Activated naive CD8-positive, alpha-beta T cell (primary cell): ENCODE results near the gene LDLRAD3.

ENCODE experiments used
- H3K27ac Mint-ChIP-seq: one replicate; pipeline ENCODE4 v1.8.0; 2021; ENCODE audit warnings: mixed read lengths
- H3K27me3 Mint-ChIP-seq: one replicate; pipeline ENCODE4 v1.8.0; 2021; ENCODE audit warnings: mixed read lengths
- H3K36me3 Mint-ChIP-seq: one replicate; pipeline ENCODE4 v1.8.0; 2021; ENCODE audit warnings: mixed read lengths
- H3K4me1 Mint-ChIP-seq: one replicate; pipeline ENCODE4 v1.8.0; 2021; ENCODE audit warnings: low read depth, mixed read lengths
- H3K4me3 Mint-ChIP-seq: one replicate; pipeline ENCODE4 v1.8.0; 2021; ENCODE audit warnings: mild to moderate bottlenecking, mixed read lengths
- H3K9me3 Mint-ChIP-seq: one replicate; pipeline ENCODE4 v1.8.0; 2021; ENCODE audit warnings: low read depth, mixed read lengths

Gene LDLRAD3

DNA sequence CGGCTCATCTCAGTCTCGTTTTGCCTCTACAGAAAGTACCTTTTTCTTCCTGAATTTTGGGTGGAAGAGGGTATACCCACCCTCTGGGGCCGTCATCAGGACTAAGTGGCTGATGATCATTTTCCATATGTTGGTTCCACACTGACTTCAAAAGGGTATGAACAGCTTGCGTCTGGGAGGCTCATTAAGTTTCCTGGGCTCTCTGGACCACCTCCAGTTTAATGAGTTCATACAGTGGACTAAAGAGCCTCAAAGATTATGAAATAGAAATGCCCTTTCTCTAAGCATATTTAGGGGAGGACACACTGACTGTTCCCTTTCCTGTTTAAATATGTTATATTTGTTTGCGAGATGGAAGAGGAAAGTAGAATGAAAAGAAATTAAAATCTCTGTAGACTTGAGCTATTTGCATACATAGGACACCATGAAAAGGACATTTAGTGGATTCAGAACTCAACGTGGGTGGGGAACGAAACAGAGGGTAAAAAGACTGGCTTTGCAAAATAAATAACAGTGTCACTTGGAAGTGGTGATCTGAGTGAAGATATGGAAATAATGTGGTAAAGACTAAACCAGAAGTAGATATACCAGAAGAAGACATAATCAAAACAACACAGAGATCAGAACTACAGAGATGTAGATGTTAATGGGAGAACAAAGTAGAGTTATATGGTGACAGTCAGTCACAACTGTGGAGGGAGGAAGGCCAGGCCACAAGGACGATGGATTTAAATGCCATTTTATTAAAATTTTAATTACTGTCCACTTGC, 18.7 kb downstream of the LDLRAD3 start:
- Mint-ChIP-seq H3K27ac (no peak overlapping the region), H3K27me3 (peaks cover 2% of the 10 kb centered on the region), H3K4me3 (no peak overlapping the region), H3K9me3 (no peaks in the 10 kb centered on the region), H3K4me1 (no peaks in the 10 kb centered on the region), H3K36me3 (no peaks in the 10 kb centered on the region)

DNA sequence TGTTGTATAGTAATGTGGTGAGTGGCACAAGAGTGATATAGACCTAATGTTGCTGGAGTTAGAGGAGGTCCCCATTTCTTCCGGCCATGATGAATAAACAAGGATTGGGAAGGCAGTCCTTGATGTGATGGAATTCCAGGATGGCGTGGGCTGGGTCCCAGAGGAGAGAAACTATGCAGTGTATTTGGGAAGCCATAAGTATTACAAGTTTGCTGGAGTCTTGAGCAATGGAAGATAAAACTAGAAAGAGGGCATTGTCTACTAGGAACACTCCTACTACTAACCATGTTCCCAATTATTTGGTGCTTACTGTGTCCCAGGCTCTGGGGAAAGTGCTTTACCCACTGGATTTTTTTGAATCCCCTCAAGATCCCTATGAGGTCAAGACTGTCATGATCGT, 20.0 kb downstream of the LDLRAD3 start:
- no peaks in the 10 kb centered on the region for H3K9me3 Mint-ChIP-seq
- H3K27me3 Mint-ChIP-seq = peaks cover 2% of the 10 kb centered on the region
- no peaks in the 10 kb centered on the region for H3K4me1 Mint-ChIP-seq
- H3K36me3 Mint-ChIP-seq = no peaks in the 10 kb centered on the region
- no peak overlapping the region for H3K27ac Mint-ChIP-seq
- H3K4me3 Mint-ChIP-seq = no peak overlapping the region

DNA sequence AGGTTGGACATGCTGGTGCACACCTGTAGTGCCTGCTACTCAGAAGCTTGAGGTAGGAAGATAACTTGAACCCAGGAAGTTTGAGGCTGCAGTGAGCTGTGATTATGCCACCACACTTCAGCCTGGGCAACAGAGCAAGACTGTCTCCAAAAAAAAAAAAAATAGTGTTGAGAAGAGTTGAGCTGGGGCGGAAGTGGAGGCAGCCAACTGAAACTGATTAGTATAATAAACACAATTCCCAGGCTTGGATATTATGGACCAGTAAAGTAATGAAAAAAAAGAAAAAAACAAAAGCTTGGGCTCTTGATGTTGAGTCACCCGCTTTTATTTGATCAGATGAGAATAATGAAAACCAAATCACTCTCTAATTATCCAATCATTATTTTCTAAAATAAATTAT, 21.0 kb downstream of the LDLRAD3 start:
- no peaks in the 10 kb centered on the region for H3K36me3 Mint-ChIP-seq
- H3K9me3 Mint-ChIP-seq = no peaks in the 10 kb centered on the region
- no peak overlapping the region for H3K27ac Mint-ChIP-seq
- no peaks in the 10 kb centered on the region for H3K4me1 Mint-ChIP-seq
- peaks cover 2% of the 10 kb centered on the region for H3K27me3 Mint-ChIP-seq
- H3K4me3 Mint-ChIP-seq = no peak overlapping the region

DNA sequence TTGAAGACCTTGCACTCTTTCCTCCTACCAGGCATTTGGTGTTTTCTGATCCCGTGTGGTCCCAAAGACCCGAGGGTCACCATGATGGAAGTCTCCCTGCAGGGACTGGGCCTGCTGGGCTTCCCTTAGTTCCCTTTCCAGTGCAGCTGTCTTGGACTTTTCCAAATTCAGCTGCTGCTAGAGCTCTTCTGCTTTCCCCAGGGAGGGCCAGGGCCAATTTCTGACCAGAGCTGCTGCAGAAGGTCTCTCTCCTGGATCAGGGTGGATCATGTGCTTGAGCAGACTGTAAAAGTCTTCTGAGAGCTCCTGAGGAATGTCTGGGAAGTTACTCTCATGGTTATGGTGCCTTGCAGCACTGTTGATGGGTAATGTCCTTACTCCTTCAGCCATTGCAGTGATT, 23.2 kb downstream of the LDLRAD3 start:
- Mint-ChIP-seq H3K4me3 (no peak overlapping the region), H3K27me3 (peaks cover 2% of the 10 kb centered on the region), H3K27ac (no peak overlapping the region), H3K4me1 (no peaks in the 10 kb centered on the region), H3K36me3 (no peaks in the 10 kb centered on the region), H3K9me3 (no peaks in the 10 kb centered on the region)

DNA sequence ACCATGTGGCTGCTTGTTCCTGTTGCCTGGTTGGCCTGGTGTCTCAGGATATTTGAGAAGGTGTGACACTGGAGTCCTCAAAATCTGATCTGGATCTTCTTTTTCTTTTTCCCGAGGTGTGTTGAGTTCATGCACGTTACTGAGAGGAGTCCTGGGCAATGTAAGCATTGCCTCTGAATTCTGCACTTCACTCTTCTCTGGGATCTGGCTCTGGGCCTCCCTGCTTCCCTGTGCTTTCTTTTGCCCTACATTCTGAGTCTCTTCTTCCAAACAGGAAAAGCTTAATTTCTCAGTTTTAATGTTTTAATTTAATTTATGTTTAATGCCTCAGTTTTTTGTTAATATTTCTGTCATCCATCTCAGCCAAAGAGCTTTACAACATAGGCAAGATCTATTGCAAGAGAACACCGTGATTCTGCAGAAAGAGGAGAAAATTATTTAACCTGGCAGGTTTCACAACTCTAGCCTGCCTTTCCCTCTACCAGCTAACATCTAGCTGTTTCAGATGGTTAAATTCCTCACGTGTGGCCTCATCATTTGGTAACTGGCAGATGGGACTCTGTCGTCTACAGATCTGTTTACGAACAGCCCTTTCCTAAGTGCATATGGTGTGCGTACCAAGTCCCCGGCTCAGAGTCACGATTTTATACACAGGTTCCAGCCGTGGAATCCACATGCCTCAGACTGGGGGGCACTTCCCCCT, 24.7 kb downstream of the LDLRAD3 start:
- no peaks in the 10 kb centered on the region for H3K27me3 Mint-ChIP-seq
- H3K4me3 Mint-ChIP-seq = no peak overlapping the region
- H3K9me3 Mint-ChIP-seq = no peaks in the 10 kb centered on the region
- no peaks in the 10 kb centered on the region for H3K4me1 Mint-ChIP-seq
- no peak overlapping the region for H3K27ac Mint-ChIP-seq
- H3K36me3 Mint-ChIP-seq = no peaks in the 10 kb centered on the region

DNA sequence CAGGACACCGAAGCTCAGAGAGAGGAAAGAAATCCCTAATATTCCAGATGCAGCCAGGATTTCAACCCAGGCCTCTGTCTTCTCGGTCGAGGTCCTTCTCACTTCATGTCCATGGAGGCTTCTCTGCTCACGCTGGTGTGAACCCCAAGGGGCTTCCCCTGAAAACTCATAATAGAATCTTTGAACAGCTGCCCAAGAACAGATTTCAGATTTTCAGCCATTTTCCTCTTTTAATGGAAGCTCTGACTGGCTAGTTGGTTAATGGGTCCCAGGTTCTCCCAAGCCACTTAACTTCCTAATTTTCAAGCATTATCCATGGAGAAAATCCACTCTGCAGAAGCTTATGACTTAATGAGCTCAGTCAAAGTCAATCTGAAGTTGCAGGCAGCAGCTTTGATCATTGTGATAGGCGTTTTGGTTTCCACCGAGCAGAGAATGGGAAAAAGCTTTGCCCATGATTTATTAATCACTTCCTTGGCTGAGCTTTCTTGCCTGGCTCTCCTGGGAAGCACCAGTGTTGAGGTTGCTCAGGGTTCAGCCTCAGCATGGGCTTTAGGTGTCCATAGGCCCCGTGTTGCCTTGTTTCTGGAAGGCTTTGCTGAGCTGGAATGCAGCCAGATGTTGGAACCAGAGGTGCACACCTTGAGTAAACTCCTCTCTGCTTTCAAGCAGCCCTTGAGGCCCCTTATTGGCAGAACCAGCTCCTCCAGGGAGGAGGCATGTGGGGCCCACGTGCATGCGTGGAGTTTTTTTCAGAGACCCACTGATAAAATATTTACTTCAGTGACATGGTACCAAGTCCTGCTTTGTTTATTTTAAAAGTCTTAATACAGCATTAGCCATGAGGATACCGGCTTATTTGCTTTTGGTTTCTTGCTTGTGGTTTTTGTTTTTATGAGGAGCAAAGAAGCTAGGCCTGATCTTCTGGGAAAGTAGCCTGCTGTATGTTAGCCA, 25.5 kb downstream of the LDLRAD3 start:
- Mint-ChIP-seq H3K9me3 (no peaks in the 10 kb centered on the region), H3K4me1 (no peaks in the 10 kb centered on the region), H3K36me3 (no peaks in the 10 kb centered on the region), H3K27me3 (no peaks in the 10 kb centered on the region), H3K4me3 (no peak overlapping the region), H3K27ac (no peak overlapping the region)

DNA sequence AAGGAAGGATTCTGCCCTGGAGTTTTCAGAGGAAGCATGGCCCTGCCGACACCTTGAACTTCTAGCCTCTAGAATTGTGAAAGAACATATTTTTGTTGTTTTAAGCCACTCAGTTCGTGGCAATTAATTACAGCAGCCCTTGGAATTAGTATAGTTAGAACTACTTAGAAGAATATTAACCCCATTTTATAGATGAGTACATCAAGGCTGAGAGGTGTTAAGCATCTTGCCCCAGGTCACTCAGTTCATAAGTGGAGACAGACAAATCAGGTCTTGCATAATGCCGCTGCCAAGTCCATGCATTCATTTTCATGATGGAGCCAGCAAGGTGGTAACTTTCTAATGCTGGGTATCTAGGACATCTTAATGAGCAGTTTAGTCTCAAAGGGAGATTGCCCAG, 26.6 kb downstream of the LDLRAD3 start:
- Mint-ChIP-seq H3K27ac (no peak overlapping the region), H3K9me3 (no peaks in the 10 kb centered on the region), H3K4me1 (no peaks in the 10 kb centered on the region), H3K36me3 (no peaks in the 10 kb centered on the region), H3K4me3 (no peak overlapping the region), H3K27me3 (no peaks in the 10 kb centered on the region)

DNA sequence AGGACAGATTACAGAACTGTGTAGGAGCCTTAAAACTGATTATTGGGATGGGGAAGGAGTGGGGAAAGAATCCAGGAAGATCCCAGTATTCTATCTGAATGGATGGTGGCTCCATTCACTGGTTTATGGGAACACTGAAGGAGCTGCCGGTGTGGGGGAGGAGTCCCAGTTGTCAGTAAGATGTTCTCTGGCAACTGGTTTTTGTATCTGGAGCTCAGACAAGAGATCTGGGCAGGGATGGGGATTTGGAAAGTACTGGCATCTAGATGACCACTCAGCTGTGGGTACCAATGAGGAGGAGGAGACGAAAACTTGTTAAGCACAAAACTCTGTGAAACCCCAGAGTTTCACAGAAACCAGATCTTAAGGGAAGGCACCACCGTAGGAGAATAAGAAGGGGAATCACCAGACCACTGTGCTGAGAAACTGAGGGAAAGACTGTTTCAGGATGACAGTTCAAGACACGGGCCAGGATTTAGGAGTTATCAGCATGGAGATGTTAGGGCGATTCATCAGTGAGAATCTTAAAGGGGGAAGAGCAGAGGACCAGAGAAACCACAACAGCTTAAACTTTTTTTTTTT, 28.1 kb downstream of the LDLRAD3 start:
- H3K36me3 Mint-ChIP-seq = no peaks in the 10 kb centered on the region
- H3K4me3 Mint-ChIP-seq = no peak overlapping the region
- no peaks in the 10 kb centered on the region for H3K27me3 Mint-ChIP-seq
- no peak overlapping the region for H3K27ac Mint-ChIP-seq
- H3K4me1 Mint-ChIP-seq = no peaks in the 10 kb centered on the region
- H3K9me3 Mint-ChIP-seq = no peaks in the 10 kb centered on the region

DNA sequence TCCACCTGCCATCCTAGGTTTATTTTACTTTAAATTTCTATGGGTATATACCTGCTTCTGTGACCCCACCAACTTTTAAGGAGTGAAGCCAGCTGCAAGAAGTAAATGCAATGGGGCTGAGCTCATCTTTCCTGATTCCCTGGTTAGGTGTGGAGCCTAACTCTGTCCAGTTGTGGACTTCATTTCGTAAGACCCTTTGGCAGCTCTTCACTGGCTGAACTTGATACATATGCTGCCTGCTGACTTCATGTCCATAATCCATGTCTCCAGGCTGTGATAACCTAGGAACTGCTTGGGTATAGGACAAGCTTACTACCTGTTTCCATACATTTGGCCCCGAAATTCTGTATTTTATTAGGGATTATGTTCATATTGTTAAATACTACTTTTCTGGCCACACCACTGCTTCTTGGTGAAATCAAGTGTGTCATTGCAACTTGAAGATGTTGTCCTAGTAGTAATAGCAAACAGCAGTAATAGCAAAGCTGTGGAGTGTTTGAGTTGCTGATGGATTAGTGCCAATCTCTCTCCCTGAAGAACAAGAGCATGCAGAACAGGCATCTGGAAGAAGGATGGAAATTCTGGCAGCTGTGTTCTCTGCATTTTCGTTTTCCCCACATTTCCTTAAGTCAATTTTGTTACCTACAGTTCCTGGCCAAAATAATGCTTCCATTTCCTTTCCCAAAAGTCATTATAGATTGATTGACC, 31.2 kb downstream of the LDLRAD3 start:
- Mint-ChIP-seq H3K27ac (no peak overlapping the region), H3K27me3 (no peaks in the 10 kb centered on the region), H3K9me3 (no peaks in the 10 kb centered on the region)

DNA sequence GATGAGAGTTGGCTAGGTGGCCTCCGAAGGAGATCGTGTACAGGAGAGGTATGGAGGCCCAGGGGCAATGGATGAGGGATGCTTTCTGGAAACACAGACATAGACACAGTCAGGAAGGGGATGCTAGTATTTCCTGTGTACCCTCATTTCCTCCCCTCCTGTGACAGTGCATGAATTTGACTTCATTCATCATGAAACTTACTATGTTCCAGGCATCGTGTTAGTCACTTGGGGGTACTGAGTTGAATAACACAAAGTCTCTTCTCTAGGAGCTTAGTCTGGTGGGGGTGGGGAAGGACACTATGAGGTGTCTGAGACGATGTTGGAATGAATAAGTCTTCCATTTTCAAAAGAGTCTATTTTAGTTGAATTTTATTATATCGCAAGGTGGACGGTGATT, 32.6 kb downstream of the LDLRAD3 start:
- H3K9me3 Mint-ChIP-seq = no peaks in the 10 kb centered on the region
- H3K27ac Mint-ChIP-seq = no peak overlapping the region
- H3K36me3 Mint-ChIP-seq = no peaks in the 10 kb centered on the region
- no peaks in the 10 kb centered on the region for H3K4me1 Mint-ChIP-seq
- H3K4me3 Mint-ChIP-seq = no peak overlapping the region
- no peaks in the 10 kb centered on the region for H3K27me3 Mint-ChIP-seq

More for the DNA sequence above, 31.2 kb downstream of the LDLRAD3 start:
- Mint-ChIP-seq H3K36me3 (no peaks in the 10 kb centered on the region), H3K4me3 (no peak overlapping the region), H3K4me1 (no peaks in the 10 kb centered on the region)

DNA sequence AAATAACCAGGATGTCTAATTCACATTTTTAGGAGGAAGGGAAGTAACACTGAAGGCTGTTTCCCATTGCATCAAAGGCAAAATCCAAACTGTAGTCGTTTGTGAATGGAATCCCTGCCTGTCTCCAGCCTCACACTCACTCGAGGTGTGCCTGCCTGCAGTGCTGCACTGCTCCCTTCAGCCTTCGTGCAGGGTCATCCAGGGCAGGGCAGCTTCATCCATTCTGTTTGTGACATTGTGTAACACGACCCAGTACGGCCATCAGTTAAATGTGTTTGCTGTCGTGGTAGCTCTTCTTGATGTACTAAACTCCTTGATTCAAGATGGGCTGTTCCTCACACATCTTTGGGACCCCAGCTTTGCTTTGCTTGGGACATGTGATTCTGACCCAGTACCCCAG, 34.3 kb downstream of the LDLRAD3 start:
- Mint-ChIP-seq H3K4me3 (no peak overlapping the region), H3K27me3 (no peaks in the 10 kb centered on the region), H3K36me3 (no peaks in the 10 kb centered on the region), H3K4me1 (no peaks in the 10 kb centered on the region), H3K27ac (no peak overlapping the region), H3K9me3 (no peaks in the 10 kb centered on the region)

DNA sequence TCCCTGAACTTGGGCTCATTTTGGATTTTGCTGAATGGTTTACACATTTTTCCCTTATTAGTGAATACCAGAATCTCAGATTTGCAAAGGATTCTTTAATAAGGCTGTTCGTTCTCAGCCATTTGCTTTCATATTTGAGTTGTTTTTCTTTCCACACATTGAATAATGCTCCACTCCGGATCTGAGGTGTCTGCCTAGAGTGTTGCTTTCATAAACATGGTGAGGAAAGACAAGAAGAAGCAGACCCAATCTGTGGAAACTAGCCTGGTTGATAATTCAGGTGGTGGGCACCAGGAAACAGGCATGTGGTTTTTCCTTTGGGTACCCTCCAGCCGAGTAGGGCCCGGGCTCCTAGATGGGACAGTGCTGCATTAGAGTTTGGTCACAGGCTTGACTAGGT, 35.0 kb downstream of the LDLRAD3 start:
- Mint-ChIP-seq H3K27ac (no peak overlapping the region), H3K4me3 (no peak overlapping the region), H3K27me3 (no peaks in the 10 kb centered on the region)

DNA sequence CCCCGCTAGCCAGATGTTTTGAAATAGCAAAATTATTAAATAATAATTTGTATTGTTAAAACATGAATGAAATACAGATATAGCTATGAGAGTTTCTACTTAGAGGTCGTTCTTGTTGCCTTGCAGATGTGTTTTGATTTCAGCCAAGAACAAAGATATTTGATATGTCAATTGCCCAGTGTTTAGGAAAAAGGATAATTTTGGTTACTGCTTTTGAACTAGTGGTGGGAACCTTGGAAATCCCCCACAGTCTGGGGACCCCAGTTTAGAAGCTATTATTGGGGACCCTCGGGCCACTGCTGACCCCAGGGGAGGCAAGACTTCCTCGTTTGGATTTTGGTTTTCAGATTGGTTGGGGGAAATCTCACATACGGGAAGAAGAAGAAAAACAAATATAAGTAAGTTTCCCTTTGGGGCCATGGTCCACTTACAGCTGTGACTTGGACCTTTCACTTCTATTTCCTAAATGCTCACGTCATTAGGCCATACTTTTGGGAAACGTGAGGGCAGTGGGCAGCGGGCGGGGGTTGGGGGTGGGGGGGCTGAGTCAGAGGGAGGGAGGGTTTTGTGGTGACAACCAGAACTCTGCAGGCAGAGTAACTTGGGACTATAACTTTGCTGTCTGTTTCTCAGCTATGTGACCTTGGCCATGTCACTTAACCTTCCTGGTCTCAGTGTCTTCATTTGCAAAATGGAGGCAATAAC, 37.0 kb downstream of the LDLRAD3 start:
- Mint-ChIP-seq H3K9me3 (no peaks in the 10 kb centered on the region), H3K27ac (no peak overlapping the region), H3K4me1 (no peaks in the 10 kb centered on the region), H3K4me3 (no peak overlapping the region), H3K27me3 (peaks cover 2% of the 10 kb centered on the region), H3K36me3 (no peaks in the 10 kb centered on the region)

More for the DNA sequence above, 35.0 kb downstream of the LDLRAD3 start:
- Mint-ChIP-seq H3K36me3 (no peaks in the 10 kb centered on the region), H3K4me1 (no peaks in the 10 kb centered on the region), H3K9me3 (no peaks in the 10 kb centered on the region)

DNA sequence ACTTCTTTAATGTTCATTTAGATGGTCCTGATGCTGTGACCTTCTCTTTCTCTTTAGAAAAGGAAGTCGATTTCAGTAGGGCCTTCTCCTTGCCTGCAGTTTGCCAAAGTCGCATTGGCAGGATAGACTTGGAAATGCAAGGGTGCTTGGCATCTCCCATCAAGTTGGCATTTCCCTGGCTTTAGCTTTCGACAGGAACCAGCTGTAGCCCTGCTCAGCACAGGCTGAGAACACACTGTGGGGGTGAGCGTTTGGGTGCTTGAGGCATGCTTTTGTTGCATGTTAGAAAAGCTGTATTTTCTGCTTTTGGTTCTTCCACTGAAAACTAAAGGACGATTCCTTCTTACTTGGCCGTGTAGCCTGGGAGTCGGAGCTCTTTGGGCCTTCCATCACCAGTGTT, 37.7 kb downstream of the LDLRAD3 start:
- no peak overlapping the region for H3K27ac Mint-ChIP-seq
- no peak overlapping the region for H3K4me3 Mint-ChIP-seq
- no peaks in the 10 kb centered on the region for H3K4me1 Mint-ChIP-seq
- H3K27me3 Mint-ChIP-seq = peaks cover 2% of the 10 kb centered on the region
- no peaks in the 10 kb centered on the region for H3K9me3 Mint-ChIP-seq
- no peaks in the 10 kb centered on the region for H3K36me3 Mint-ChIP-seq
